ENCODE results near the gene GNG2. TPM values are rescaled to one million over a fixed set of nuclear protein-coding genes. Genes with fewer than 3 reads are reported as not detected.

The GNG2 gene
- total RNA-seq, 2 donors from 2014 or later: 47.9 to 51.6 TPM

DNA sequence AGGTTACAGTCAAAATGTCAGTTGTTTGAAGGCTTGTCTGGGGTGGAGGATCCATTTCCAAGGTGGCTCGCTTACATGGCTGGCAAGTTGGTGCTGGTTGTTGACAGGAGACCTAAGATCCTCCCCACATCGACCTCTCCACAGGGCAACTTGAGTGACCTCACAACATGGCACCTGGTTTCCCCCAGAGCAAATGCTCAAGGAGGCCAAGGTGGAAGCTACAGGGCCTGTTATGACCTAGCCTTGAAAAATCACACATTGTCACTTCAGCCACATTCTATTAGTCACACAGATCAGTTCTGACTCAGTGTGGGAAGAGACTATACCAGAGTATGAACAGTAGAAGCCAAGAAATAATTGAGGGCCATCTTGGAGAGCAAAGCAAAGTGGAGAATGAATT is 11.3 kb upstream of the GNG2 start:
- H3K27ac Mint-ChIP-seq: no peak overlapping the region
- H3K27ac ChIP-seq (ENCODE audit: low read depth, low read length): no peak overlapping the region
- peaks cover 11% of the 10 kb centered on the region for H3K4me1 Mint-ChIP-seq
- no peaks in the 10 kb centered on the region for H3K36me3 Mint-ChIP-seq (ENCODE audit: low read depth)
- peaks cover 2% of the 10 kb centered on the region for H3K27me3 Mint-ChIP-seq (ENCODE audit: insufficient read depth)
- H3K9me3 Mint-ChIP-seq: no peaks in the 10 kb centered on the region
- no peak overlapping the region for H3K9ac ChIP-seq (ENCODE audit: extremely low read depth, low read length, poor library complexity, severe bottlenecking)
- no peak overlapping the region for H3K4me3 Mint-ChIP-seq
- H3K4me3 ChIP-seq (ENCODE audit: low read length): no peak overlapping the region
- H3K36me3 ChIP-seq (ENCODE audit: control insufficient read depth, insufficient read depth, low read length): no peaks in the 10 kb centered on the region
- TF ChIP-seq CTCF (conservative IDR thresholded peaks at IDR 0.05): no peak
- H3K9me3 ChIP-seq (ENCODE audit: control insufficient read depth, low read length): no peaks in the 10 kb centered on the region
- DNase-seq: no peak
- 98 to 100% methylated on average over 1 to 2 of the region's 2 CpGs for WGBS, 2 experiments (ENCODE audit: insufficient coverage in 1 of 2, insufficient read length in 1 of 2)
- peaks cover 2% of the 10 kb centered on the region for H3K4me1 ChIP-seq (ENCODE audit: control insufficient read depth, insufficient read depth, low read length)
- no peaks in the 10 kb centered on the region for H3K27me3 ChIP-seq (ENCODE audit: control insufficient read depth, insufficient read depth, low read length, poor library complexity, severe bottlenecking)

- Histone ChIP-seq H3K4me1 (ENCODE audit: control insufficient read depth, insufficient read depth, low read length) (peaks cover 2% of the 10 kb centered on the region), H3K36me3 (ENCODE audit: control insufficient read depth, insufficient read depth, low read length) (no peaks in the 10 kb centered on the region), H3K27me3 (ENCODE audit: control insufficient read depth, insufficient read depth, low read length, poor library complexity, severe bottlenecking) (no peaks in the 10 kb centered on the region), H3K9ac (ENCODE audit: extremely low read depth, low read length, poor library complexity, severe bottlenecking) (no peak overlapping the region), H3K9me3 (ENCODE audit: control insufficient read depth, low read length) (no peaks in the 10 kb centered on the region), H3K27ac (ENCODE audit: low read depth, low read length) (no peak overlapping the region), H3K4me3 (ENCODE audit: low read length) (no peak overlapping the region)
- DNase-seq: no peak
- H3K27me3 Mint-ChIP-seq (ENCODE audit: insufficient read depth): peaks cover 6% of the 10 kb centered on the region
- no peaks in the 10 kb centered on the region for H3K9me3 Mint-ChIP-seq
- H3K4me3 Mint-ChIP-seq: no peak overlapping the region
- no peaks in the 10 kb centered on the region for H3K36me3 Mint-ChIP-seq (ENCODE audit: low read depth)
- H3K4me1 Mint-ChIP-seq: peaks cover 11% of the 10 kb centered on the region
- H3K27ac Mint-ChIP-seq: no peak overlapping the region
- 93% methylated on average over 1 of the region's 1 CpG; no CpG with 5 or more reads in 1 of the 2 experiments for WGBS, 2 experiments (ENCODE audit: insufficient coverage in 1 of 2, insufficient read length in 1 of 2)
- TF ChIP-seq CTCF (conservative IDR thresholded peaks at IDR 0.05): no peak
These were observed 9.8 kb upstream of the GNG2 start for GRCh38 chr14:51850651-51851050.

DNA sequence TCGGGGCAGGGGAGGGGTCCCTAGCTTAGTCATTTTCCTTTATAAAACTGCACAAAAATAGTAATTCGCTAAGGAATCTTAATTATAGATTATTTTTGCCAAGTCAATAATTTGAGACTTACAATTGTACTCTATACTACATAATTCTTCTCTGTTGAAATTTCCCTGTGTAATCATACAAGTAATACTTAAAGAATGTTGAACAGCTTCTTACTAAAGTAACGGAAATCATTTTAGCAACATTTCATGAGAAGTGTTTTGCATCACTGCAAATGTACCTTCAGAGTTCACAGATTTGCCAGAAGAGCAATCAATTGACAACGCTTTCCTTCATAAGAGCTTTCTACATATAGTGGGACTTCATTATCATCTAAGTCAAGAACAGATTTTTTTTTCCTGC is 7.9 kb upstream of the GNG2 start:
- no peak overlapping the region for H3K9ac ChIP-seq (ENCODE audit: extremely low read depth, low read length, poor library complexity, severe bottlenecking)
- H3K4me3 ChIP-seq (ENCODE audit: low read length): no peak overlapping the region
- no peak overlapping the region for H3K27ac Mint-ChIP-seq
- H3K36me3 Mint-ChIP-seq (ENCODE audit: low read depth): no peaks in the 10 kb centered on the region
- H3K9me3 Mint-ChIP-seq: no peaks in the 10 kb centered on the region
- no peaks in the 10 kb centered on the region for H3K27me3 ChIP-seq (ENCODE audit: control insufficient read depth, insufficient read depth, low read length, poor library complexity, severe bottlenecking)
- DNase-seq: no peak
- H3K4me3 Mint-ChIP-seq: no peak overlapping the region
- no peak overlapping the region for H3K27ac ChIP-seq (ENCODE audit: low read depth, low read length)
- H3K27me3 Mint-ChIP-seq (ENCODE audit: insufficient read depth): peaks cover 6% of the 10 kb centered on the region
- 100% methylated on average over 2 to 4 of the region's 4 CpGs for WGBS, 2 experiments (ENCODE audit: insufficient coverage in 1 of 2, insufficient read length in 1 of 2)
- no peaks in the 10 kb centered on the region for H3K36me3 ChIP-seq (ENCODE audit: control insufficient read depth, insufficient read depth, low read length)
- no peaks in the 10 kb centered on the region for H3K9me3 ChIP-seq (ENCODE audit: control insufficient read depth, low read length)
- no peaks in the 10 kb centered on the region for H3K4me1 Mint-ChIP-seq
- TF ChIP-seq CTCF (conservative IDR thresholded peaks at IDR 0.05): no peak
- no peaks in the 10 kb centered on the region for H3K4me1 ChIP-seq (ENCODE audit: control insufficient read depth, insufficient read depth, low read length)
